Measurements from ENCODE around the gene SSR2. TPM values are rescaled to one million over a fixed set of nuclear protein-coding genes. Genes with fewer than 3 reads are reported as not detected.

Gene SSR2
- total RNA-seq, 2 donors from 2014 or later: 201 to 229 TPM

DNA sequence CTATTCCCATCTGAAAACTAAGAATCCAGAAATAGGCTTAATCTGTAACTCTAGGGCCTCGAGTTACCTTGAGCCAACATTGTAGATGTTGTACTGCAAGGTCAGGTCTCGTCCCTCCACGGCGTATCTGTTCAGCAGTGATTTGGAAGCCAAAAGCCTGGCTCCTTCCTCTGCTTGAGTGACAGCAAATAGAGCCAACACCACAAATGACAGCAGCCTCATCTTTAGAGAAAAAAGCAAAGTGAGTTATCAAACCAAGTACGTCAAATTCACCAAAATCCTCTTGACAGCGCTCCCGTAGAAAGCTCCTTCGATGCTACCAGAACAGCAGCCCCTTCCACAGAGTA lies 832 bp downstream of the SSR2 start:
- no peaks in the 10 kb centered on the region for H3K9me3 ChIP-seq
- no peak for DNase-seq (ENCODE audit: low spot score)
- H3K36me3 ChIP-seq: peaks cover 0 to 5% of the 10 kb centered on the region in 2 donors
- H3K4me1 ChIP-seq (replicated peaks): peaks cover 4% of the 10 kb centered on the region
- peak overlapping the region; percentile 81 to 89 for H3K4me3 ChIP-seq
- peak overlapping the region; percentile 81 to 85 for H3K27ac ChIP-seq
- TF ChIP-seq POLR2AphosphoS5 (IDR thresholded peaks at IDR 0.05): no peak
- TF ChIP-seq, protein P1, sequence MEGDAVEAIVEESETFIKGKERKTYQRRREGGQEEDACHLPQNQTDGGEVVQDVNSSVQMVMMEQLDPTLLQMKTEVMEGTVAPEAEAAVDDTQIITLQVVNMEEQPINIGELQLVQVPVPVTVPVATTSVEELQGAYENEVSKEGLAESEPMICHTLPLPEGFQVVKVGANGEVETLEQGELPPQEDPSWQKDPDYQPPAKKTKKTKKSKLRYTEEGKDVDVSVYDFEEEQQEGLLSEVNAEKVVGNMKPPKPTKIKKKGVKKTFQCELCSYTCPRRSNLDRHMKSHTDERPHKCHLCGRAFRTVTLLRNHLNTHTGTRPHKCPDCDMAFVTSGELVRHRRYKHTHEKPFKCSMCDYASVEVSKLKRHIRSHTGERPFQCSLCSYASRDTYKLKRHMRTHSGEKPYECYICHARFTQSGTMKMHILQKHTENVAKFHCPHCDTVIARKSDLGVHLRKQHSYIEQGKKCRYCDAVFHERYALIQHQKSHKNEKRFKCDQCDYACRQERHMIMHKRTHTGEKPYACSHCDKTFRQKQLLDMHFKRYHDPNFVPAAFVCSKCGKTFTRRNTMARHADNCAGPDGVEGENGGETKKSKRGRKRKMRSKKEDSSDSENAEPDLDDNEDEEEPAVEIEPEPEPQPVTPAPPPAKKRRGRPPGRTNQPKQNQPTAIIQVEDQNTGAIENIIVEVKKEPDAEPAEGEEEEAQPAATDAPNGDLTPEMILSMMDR (IDR thresholded peaks at IDR 0.05): no peak
- no peak for TF ChIP-seq POLR2A (IDR thresholded peaks at IDR 0.05)
- WGBS: 46% methylated on average over 8 of the region's 8 CpGs
- no peaks in the 10 kb centered on the region for H3K27me3 ChIP-seq (replicated peaks; ENCODE audit: insufficient read depth)
- intact Hi-C loops (cut with DNase I): no loop called here

DNA sequence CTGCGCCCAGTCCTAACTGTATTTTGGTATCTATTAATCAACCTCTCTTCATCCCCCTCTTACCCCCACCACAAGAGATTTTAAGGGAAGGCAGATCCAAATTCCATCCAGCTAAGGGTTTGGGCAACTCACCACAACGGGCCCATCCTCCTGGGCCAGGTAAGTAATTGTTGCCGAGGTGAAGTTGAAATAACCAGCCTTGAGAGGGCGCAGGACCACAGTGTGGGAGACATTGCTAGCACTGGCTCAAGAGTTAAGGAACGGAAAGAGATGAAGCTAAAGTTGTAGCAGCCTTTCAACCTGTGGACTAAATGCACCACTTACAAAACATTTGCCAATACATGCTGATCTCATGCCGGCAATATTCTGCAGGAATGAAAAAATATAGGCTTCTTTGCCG lies 5.9 kb downstream of the SSR2 start:
- Histone ChIP-seq H3K4me1 (replicated peaks) (peaks cover 4% of the 10 kb centered on the region), H3K36me3 (peaks cover 2 to 17% of the 10 kb centered on the region in 2 donors), H3K27me3 (replicated peaks; ENCODE audit: insufficient read depth) (no peaks in the 10 kb centered on the region), H3K4me3 (no peak overlapping the region), H3K9me3 (no peaks in the 10 kb centered on the region), H3K27ac (no peak overlapping the region)
- no peak for DNase-seq (ENCODE audit: low spot score)
- TF ChIP-seq POLR2AphosphoS5 (IDR thresholded peaks at IDR 0.05): no peak
- TF ChIP-seq POLR2A (IDR thresholded peaks at IDR 0.05): no peak
- TF ChIP-seq, protein P1 (IDR thresholded peaks at IDR 0.05): no peak
- WGBS: 88% methylated on average over 7 of the region's 7 CpGs
- intact Hi-C loops (cut with DNase I): no loop called here

DNA sequence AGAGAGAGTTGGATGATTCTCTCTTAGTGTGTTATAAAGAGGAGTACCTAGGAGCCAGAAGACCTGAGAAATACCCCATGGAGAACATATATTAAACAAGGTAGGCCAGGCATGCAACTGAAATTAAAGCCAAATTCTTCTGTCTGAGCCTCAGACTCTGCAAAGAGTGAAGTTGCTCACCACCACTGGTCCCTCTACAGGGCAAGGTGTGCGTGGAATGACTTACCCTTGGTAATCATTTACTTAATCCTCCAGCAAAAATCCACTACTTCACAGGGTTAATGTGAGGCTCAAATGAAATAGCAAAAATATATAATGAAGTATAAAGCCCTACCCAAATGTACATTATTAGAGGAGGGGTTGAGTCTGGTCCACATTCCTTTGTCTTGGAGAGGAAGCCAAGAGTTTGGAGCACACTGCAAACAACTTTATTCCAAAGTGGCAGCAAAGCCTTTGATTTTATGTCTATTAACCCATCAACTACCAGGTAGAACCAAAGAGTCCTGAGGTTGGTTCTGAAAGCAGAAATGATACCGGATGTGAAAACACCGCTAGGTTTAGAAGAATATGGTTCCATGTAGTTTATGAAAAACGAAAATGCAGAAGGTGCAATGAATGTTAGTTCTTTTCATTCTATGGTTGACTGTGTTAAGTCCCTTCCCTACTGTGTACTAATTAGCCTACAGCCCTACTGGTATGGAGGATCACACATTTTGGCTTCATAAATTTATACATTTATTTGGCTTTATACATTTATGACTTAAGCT lies 8.5 kb downstream of the SSR2 start:
- DNase-seq (ENCODE audit: low spot score): no peak
- intact Hi-C loops (cut with DNase I): no loop called here
- Histone ChIP-seq H3K4me1 (replicated peaks) (no peaks in the 10 kb centered on the region), H3K27me3 (replicated peaks; ENCODE audit: insufficient read depth) (no peaks in the 10 kb centered on the region), H3K4me3 (no peak overlapping the region), H3K36me3 (peaks cover 11 to 20% of the 10 kb centered on the region in 2 donors), H3K27ac (no peak overlapping the region), H3K9me3 (no peaks in the 10 kb centered on the region)
- no peak for TF ChIP-seq POLR2AphosphoS5 (IDR thresholded peaks at IDR 0.05)
- TF ChIP-seq, protein P1 (IDR thresholded peaks at IDR 0.05): no peak
- no peak for TF ChIP-seq POLR2A (IDR thresholded peaks at IDR 0.05)
- WGBS: 97% methylated on average over 4 of the region's 4 CpGs

DNA sequence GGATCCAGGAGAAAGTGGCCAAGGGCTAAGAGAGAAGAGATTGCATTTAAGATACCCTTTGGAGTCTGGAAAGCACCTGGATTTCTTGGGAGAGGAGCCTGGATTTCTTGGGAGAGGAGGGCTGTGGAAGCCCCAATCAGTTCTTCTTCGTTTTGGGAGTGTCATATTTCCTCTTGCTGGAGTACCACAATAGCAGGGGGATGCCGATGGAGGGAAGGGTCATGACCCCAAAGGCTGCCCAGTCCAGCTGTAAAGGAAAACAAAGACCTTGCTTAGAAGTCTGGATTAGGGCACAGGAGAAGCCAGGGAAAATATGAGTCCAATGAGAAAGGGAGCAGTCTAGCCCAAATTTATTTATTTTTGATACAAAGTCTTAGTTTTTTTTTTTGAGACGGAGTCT lies 11.3 kb downstream of the SSR2 start:
- H3K36me3 ChIP-seq: peaks cover 11 to 20% of the 10 kb centered on the region in 2 donors
- intact Hi-C loops (cut with DNase I): no loop called here
- no peaks in the 10 kb centered on the region for H3K9me3 ChIP-seq
- H3K27ac ChIP-seq: no peak overlapping the region
- DNase-seq (ENCODE audit: low spot score): no peak
- 53% methylated on average over 3 of the region's 3 CpGs for WGBS
- TF ChIP-seq POLR2AphosphoS5 (IDR thresholded peaks at IDR 0.05) (no peak), POLR2A (IDR thresholded peaks at IDR 0.05) (no peak)
- TF ChIP-seq, protein P1 (IDR thresholded peaks at IDR 0.05): no peak
- H3K4me1 ChIP-seq (replicated peaks): no peaks in the 10 kb centered on the region
- no peaks in the 10 kb centered on the region for H3K27me3 ChIP-seq (replicated peaks; ENCODE audit: insufficient read depth)
- no peak overlapping the region for H3K4me3 ChIP-seq

All from prostate gland (tissue), 2 donors.